ENCODE measurements around the gene NSUN4.
"Not testable (repeated sequence)": the region's sequence is repeated elsewhere in the genome, so short reads cannot be mapped to it uniquely, and the experiment has no call there.

The NSUN4 gene

DNA sequence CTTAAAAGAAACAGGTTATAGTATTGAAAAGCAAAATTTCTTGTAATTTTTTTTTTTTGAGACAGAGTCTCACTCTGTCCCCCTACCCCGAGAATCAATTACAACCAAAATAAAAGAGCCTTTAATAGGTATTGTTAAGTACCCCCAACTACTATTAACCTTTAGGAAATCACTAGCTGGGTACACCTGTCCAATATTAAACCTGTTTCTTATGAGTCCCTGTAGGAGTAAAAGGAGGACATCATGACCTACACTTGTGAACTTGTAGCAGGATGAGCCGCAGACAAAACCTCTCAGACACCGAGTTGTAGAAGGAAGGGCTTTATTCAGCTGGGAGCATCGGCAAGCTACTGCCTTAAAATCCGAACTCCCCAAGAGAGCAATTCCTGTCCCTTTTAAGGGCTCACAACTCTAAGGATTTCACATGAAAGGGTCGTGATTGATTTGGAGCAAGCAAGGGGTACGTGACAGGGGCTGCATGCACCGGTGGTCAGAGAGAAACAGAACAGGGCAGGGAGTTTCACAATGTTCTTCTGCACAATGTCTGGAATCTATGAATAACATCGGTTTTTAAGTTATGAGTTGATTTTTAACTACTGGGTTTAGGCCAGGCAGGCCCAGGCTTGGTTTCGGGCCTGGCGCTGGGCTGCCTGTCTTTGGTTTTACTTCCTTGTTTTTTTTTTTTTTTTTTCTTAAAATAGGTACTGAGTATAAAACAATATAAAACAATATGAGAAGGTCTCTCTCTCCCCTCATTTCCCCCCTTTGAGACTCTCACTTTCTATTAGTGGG lies 15.1 kb upstream of the NSUN4 start:
- not testable (repeated sequence) for DNase-seq (ENCODE audit: low read depth in 3 of 3)

DNA sequence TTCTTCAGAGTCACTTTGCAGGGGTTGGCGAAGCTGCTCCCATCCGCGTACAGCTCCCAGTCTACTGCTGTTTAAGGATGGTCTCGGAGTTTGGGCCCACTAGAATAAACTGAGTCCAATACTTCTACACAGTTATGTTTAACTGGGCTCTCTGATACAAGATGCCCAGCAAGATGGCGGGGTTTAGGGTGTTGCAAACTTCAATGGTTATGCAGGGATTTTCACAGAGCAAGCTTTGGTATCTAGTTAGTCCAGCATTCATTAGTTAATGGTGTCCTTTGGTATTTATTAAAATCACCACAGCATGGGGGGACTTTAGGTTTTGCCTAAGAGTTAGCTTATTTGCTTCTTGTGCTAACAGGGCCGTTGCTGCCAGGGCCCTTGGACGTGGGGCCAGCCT lies 12.4 kb upstream of the NSUN4 start:
- DNase-seq (ENCODE audit: low read depth in 3 of 3): not testable (repeated sequence)

DNA sequence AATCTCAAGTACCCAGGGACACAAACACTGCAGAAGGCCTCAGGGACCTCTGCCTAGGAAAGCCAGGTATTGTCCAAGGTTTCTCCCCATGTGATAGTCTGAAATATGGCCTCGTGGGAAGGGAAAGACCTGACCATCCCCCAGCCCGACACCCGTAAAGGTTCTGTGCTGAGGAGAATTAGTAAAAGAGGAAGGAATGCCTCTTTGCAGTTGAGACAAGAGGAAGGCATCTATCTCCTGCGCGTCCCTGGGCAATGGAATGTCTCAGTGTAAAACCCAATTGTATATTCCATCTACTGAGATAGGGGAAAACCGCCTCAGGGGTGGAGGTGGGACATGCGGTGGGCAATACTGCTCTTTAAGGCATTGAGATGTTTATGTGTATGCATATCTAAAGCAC lies 10.8 kb upstream of the NSUN4 start:
- not testable (repeated sequence) for DNase-seq (ENCODE audit: low read depth in 3 of 3)

DNA sequence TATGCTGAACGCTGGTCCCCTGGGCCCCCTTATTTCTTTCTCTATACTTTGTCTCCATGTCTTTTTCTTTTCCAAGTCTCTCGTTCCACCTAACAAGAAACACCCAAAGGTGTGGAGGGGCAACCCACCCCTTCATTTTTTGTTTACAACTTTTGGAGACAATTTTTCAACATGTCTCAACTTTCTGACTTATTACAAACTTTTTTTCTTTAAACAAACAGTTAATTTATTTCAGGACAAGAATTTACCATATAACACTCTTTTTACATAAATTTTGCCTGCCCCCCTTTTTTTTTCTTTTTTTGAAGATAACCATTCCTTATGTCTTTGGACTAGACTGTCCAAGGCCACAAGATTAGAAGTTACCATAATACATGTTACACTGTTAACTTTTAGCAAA lies 10.2 kb upstream of the NSUN4 start:
- DNase-seq (ENCODE audit: low read depth in 3 of 3): not testable (repeated sequence)

DNA sequence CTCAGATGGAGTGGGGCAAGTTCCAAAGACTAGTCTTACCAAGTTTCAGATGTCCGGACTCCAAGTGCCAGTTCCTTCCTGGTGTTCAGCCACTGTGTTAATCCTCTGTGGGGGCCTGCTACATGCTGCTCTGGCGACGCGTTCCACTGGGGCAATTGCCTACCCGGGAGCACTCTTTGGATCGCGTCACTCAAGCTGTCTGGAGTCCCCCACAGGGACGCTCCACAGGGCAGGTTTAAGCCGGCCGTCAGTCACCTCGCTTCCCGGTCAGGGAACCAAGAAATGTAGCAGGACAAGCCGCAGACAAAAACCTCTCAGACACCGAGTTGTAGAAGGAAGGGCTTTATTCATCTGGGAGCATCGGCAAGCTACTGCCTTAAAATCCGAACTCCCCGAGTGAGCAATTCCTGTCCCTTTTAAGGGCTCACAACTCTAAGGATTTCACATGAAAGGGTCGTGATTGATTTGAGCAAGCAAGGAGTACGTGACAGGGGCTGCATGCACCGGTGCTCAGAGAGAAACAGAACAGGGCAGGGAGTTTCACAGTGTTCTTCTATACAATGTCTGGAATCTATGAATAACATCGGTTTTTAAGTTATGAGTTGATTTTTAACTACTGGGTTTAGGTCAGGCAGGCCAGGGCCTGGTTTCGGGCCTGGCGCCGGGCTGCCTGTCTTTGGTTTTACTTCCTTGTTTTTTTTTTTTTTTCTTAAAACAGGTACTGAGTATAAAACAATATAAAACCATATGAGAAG lies 8.6 kb upstream of the NSUN4 start:
- DNase-seq (ENCODE audit: low read depth in 3 of 3): not testable (repeated sequence)

DNA sequence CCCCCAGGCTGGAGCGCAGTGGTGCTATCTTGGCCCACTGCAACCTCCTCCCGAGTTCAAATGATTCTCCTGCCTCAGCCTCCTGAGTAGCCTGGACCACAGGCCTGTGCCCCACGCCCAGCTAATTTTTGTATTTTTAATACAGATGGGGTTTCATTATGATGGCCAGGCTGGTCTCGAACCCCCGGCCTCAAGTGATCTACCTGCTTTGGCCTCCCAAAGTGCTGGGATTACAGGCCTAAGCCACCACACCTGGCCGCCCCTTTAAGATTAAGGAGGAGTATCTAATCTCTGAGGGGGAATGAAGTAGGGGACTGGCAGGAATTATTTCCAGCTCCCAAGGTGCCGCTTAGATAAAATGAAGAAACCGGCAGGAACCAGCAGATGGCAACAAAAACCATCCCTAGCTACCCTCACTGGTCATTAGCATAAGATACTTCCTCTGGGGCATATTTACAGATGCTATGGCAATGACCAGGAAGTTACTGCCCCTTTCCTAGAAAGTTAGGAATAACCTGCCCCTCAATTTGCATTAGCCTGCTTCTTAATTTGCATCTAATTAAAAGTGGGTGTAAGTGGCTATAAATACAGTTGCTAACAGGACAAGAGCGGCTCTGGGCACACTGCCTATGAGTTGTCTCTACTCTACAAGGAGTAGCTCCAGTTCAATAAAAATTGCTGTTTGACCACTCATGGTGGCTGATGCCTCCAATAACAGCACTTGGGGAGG lies 7.1 kb upstream of the NSUN4 start:
- DNase-seq (ENCODE audit: low read depth in 3 of 3): no peak

DNA sequence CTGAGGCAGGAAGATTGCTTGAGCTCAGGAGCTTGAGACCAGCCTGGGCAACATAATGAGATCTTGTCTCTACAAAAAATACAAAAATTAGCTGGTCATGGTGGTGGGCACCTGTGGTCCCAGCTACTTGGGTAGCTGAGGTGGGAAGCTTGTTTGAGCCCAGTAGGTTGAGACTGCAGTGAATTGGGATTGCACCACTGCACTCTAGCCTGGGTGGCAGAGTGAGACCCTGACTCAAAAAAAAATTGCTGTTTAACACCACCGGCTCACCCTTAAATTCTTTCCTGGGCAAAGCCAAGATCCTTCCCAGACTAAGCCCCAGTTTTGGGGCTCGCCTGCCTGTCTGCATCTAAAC lies 6.6 kb upstream of the NSUN4 start:
- no peak for DNase-seq (ENCODE audit: low read depth in 3 of 3)

DNA sequence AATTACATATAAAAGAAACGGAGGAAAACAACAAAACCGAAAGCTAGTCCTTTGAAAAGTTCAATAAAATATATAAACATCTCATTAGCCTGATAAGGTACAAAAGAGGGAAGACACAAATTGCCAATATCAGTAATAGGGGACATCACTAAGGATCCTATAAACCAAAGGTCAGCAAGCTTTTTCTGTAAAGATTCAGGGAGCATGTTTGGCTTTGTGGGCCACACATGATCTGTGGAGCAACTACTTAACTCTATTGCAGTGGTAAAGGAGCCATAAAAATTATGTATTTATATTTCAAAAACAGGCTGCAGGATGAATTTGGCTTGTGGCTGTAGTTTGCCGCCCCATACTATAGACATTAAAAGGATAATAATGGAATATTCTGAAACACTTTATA lies 5.5 kb upstream of the NSUN4 start:
- no peak for DNase-seq (ENCODE audit: low read depth in 3 of 3)

DNA sequence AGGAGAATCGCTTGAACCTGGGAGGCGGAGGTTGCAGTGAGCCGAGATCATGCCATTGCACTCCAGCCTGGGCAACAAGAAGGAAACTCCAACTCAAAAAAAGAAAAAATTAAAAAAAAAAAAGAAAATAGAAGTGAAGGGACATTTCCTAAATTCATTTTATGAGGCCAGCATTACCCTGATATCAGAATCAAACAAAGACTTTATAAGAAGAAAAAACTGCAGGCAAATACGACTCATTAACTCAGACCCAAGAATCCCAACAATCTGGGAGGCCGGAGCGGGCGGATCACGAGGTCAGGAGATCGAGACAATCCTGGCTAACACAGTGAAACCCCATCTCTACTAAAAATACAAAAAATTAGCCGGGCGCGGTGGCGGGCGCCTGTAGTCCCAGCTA lies 3.2 kb upstream of the NSUN4 start:
- DNase-seq (ENCODE audit: low read depth in 3 of 3): not testable (repeated sequence)

DNA sequence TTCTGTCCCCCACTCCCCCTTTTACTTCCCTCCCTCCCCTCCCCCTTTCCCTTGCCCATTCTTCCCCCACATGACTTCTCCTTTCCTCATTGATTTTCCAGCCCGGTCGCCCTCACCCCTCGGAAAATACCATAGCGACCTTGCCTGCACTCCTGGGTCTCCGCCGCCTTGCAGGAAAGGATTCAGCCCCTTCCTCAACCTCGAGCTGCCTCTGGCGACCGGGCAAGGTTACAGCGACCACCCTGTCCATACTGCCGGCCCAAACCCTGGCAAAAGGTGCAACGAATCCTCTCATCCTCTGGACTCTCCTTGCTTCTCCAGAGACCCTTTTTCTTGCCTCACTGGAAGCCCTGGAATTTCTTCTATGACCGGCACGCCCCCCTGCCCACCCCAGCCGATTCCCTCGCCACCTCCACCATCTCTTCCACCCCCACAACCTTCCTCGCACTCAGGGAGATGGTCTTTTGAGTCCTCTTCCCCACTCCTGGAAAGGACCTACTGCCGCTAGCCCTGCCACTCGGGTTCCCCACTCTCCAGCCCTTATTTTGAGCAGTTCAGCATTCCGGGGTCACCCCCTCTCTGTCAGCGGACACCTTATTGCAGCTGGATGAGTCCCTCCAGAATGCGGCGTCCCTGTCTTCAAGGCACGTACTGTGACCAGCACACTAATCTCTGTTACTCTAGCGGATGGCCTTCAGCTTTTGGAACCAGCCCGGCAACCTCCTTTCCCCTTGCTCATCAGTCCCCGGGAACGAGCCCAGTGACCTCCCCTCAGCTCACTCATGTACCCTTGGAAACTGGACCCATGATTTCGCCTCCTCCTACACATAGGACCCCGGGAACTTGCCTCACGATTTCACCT lies 846 bp downstream of the NSUN4 start:
- DNase-seq (ENCODE audit: low read depth in 3 of 3): no peak

DNA sequence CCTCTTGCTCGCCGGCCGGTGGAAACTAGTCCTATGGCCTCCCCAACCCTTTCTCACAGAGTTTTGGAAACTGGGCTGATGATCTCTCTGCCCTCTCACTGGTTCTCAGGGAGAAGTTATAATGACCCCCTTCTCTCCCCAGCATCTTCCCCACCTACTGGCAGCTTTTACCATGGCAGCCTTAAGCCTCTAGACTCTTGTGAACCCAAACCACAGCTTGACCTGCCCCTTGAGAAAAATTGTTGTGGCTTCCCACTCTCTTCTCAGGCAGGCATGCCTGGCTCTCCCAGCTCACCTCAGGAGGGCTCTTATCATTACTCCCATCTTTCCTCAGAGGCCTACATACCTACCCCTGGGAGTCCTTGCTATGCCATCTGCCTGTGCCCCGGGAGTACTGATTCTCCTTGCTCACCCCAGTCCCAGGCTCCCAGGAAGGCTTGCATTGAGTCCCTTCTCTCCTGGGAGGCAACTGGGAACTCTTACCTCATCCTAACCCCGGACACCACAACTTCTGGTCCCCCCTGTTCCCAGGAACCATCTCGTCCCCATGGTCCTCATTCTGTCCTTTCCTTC lies 1.6 kb downstream of the NSUN4 start:
- DNase-seq (ENCODE audit: low read depth in 3 of 3): no peak

DNA sequence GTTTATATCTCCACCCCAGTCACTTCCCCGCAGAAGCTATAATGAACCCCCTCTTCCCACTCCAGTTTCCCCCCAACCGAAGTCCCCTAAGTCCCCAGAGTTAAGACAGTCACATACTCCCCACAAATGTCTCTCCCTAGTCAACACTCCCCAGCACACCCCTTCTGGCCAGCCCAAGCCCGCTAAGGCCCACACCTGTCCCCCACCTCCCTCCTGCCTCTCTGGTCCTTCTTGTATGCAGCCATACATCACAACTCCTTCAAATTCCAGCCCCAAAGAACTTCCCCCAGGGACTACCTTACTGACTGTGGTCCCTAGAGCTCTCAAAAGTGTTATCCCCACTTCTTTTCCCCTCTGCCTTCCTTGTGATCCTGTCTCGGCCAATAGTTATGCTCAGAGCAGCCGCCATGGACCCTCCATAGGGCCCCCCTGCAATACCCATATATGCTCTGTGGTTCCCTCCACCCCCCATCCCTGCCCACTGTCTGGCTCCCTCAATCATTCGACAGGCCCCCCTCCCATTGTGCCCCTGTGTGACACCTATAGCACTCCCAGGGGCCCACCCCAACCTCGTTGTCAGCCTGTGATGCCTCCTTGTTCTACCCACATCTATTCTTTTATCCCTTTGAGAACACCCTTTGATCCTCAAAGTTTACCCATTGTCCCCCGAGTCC lies 2.2 kb downstream of the NSUN4 start:
- no peak for DNase-seq (ENCODE audit: low read depth in 3 of 3)

DNA sequence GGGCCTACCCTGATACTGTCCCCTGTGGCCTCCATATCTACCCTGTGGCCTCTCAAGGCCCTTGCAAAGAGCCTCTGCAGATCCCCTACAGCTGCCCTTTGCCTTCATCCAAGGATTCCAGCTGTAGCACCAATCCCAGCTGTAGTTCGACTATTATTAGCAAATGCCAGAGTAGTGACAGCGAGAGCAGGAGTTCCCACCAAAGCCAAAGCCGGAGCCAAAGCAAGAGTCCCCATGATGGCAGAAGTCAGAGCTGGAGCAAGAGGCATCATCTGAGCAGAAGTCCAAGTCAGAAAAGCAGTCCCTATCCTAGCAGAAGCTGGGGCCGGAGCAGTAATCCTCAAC lies 2.7 kb downstream of the NSUN4 start:
- DNase-seq (ENCODE audit: low read depth in 3 of 3): no peak

DNA sequence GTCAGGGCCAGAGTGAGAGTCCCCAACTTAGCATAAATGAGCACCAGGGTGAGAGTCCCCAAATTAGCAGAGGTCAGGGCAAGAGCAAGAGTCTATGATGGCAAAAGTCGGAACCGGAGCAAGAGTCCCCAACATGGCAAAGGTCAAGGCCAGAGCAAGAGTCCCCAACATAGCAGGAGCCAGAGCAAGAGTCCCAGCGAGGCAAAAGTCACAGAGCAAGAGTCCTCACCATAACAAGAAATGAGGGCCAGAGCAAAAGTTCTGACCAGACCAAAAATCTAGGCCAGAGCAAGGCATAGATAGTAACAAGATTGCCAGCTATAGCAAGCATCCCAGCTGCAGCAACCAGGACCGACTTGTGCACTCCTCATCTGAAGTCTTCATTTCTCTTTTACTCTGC lies 3.1 kb downstream of the NSUN4 start:
- no peak for DNase-seq (ENCODE audit: low read depth in 3 of 3)

DNA sequence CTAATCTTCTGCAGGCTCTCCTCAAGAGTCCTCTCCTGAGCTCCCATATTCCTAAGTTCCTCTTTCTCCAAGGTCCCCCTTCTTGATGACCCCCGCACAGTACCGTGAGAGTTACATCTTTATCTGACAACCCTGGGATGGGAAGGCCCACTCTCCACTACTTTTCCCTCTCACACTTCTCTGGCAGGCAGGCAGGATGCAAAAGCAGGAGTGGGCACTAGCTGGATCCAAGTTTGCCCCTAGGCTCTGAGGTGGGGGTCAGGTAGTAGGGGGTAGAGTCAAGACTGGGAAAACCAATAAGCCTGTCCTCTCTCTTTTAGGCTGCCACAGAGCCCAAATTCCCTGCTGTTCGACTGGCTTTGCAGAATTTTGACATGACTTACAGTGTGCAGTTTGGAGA lies 3.9 kb downstream of the NSUN4 start:
- DNase-seq (ENCODE audit: low read depth in 3 of 3): no peak

DNA sequence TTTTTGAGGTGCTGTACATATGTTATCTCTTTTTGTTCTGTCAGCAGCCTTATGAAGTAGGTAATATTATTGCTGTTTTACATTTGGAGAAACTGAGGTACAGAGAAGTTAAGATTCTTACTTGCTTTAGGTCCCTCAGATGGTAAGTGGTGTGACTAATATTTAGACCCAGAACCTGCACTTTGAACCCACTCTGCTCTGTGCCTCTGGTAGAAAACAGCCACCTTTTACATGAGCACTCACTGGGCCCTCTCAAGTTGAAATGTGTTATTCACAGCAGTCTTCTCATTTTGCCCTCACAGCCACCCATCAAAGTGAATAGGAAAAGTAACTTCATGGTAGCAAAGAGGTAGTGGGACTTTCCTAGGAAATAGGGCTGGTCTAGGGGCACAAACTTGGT lies 4.7 kb downstream of the NSUN4 start:
- no peak for DNase-seq (ENCODE audit: low read depth in 3 of 3)

DNA sequence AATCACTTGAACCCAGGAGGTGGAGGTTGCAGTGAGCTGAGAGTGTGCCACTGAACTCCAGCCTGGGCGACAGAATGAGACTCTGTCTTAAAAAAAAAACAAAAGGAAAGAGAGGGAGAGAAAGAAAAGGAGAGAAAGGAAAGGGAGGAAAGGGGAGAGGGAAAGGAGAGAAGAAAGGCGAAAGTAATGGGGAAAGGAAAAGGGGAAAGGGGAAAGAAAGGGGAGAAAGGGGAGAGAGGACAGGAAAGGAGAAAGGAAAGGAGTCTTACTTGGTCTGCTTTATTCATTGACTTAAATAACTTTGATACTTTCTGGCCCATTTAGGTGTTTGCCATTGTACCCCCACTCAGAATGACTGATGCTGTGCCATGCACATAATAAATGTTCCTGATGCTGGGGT lies 11.8 kb downstream of the NSUN4 start:
- no peak for DNase-seq (ENCODE audit: low read depth in 3 of 3)

DNA sequence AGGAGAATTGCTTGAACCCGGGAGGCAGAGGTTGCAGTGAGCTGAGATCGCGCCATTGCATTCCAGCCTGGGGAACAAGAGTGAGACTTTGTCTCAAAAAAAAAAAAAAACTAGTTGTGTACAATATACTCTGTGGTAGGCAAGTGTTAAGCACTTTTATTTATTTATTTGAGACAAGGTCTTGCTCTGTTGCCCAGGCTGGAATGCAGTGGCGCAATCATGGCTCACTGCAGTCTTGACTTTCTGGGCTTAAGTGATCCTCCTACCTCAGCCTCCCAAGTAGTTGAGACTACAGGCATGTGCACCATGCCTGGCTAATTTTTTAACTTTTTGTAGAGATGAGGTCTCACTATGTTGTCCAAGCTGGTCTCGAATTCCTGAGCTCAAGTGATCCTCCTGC lies 15.3 kb downstream of the NSUN4 start:
- DNase-seq (ENCODE audit: low read depth in 3 of 3): not testable (repeated sequence)

DNA sequence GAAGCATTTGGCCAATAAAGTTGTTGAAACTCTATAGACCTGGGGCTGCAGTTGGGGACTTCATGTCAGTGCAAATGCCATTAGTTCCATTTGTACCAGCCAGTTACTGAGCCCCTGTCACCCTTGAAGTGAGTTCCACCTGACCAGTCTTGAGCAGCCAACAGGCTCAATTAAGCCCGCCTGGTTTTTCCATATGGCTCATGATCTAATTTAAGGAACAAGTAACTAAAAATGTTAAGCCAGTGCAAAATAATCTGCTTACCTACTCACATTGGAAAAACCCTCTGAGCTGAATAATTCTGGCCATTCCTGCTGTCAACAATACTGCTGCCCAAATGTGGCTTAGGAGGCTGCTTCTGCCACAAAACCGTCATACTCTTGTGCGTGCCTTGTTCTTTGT lies 21.6 kb downstream of the NSUN4 start:
- no peak for DNase-seq (ENCODE audit: low read depth in 3 of 3)

DNA sequence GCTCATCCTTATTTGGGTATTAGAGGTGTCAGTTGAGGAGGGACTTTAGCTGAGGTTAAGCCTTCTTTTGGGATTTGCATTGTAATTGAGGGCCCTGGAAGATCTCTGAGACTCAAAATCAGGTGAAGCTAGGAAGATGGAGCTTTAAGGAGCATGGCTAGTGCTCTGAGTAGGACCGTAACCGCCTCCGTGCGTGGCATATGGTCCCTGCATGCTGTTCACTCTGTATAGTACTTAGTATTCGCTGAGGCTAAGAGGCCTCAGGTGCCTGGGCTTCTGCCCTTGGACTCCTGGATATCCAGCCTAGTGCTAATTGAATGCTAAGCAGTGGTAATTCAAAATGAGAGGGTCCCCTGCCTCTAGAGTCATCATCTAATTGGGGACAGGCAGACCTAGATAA lies 22.5 kb downstream of the NSUN4 start:
- DNase-seq (ENCODE audit: low read depth in 3 of 3): no peak

DNA sequence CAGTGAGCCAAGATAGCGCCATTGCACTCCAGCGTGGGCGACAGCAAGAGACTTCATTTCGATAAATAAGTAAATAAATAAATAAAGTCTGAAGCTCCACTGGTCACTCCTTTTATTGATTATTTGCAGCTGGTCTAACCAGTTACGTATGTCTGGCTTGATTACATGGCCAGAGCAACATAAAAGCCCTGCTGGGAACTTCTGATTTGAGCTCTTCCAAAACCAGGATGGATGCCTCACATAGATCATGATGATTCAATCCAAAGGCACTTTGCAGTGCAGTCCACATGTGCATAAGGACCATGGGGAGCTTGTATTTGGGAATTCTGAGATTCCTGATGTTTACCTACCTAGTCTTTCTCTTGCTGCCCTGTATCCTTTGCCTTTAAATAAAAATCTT lies 24.0 kb downstream of the NSUN4 start:
- DNase-seq (ENCODE audit: low read depth in 3 of 3): no peak
